Measurements from ENCODE around the gene NBEA. TPM values are rescaled to one million over a fixed set of nuclear protein-coding genes. Genes with fewer than 3 reads are reported as not detected.

The NBEA gene
- total RNA-seq, 2 experiments from 2014 or later, result 3.5 to 3.8 TPM

- no peaks in the 10 kb centered on the region for H3K9me3 ChIP-seq (ENCODE audit: control insufficient read depth in 1 of 2, insufficient read depth in 1 of 2, low read length in 2 of 2)
- ChIA-PET POLR2A (no interaction called here), CTCF (no interaction called here)
- DNase-seq (no peak), ATAC-seq (ENCODE audit: poor library complexity) (no peak)
- H3K27me3 ChIP-seq (ENCODE audit: control insufficient read depth in 1 of 2, insufficient read depth in 2 of 2, low read length in 2 of 2), result no peaks in the 10 kb centered on the region
- Mint-ChIP-seq H3K36me3 (ENCODE audit: low read depth) (peaks cover 5% of the 10 kb centered on the region), H3K27ac (no peak overlapping the region), H3K4me3 (no peak overlapping the region), H3K27me3 (no peaks in the 10 kb centered on the region), H3K4me1 (ENCODE audit: low read depth) (no peaks in the 10 kb centered on the region), H3K9me3 (no peaks in the 10 kb centered on the region)
- intact Hi-C loops (cut with DNase I, micrococcal nuclease), result no loop called here
- no peak overlapping the region for H3K4me3 ChIP-seq (ENCODE audit: low read length)
- no peaks in the 10 kb centered on the region for H3K36me3 ChIP-seq (ENCODE audit: insufficient read depth, low read length)
- no peak for TF ChIP-seq CTCF (IDR thresholded peaks at IDR 0.05)
- H3K27ac ChIP-seq (ENCODE audit: low read depth in 1 of 2, low read length in 2 of 2), result no peak overlapping the region
- H3K4me1 ChIP-seq (ENCODE audit: insufficient read depth, low read length), result no peaks in the 10 kb centered on the region
These were observed 407.7 kb downstream of the NBEA start for GRCh38 chr13:35349673-35350278.

- H3K27ac Mint-ChIP-seq, result no peak overlapping the region
- Histone ChIP-seq H3K9me3 (ENCODE audit: control insufficient read depth in 1 of 2, insufficient read depth in 1 of 2, low read length in 2 of 2) (peaks cover 0 to 4% of the 10 kb centered on the region in 2 experiments), H3K27ac (ENCODE audit: low read depth in 1 of 2, low read length in 2 of 2) (no peak overlapping the region), H3K4me3 (ENCODE audit: low read length) (no peak overlapping the region), H3K4me1 (ENCODE audit: insufficient read depth, low read length) (no peaks in the 10 kb centered on the region), H3K36me3 (ENCODE audit: insufficient read depth, low read length) (no peaks in the 10 kb centered on the region), H3K27me3 (ENCODE audit: control insufficient read depth in 1 of 2, insufficient read depth in 2 of 2, low read length in 2 of 2) (no peaks in the 10 kb centered on the region)
- POLR2A ChIA-PET, result no interaction called here
- H3K9me3 Mint-ChIP-seq, result no peaks in the 10 kb centered on the region
- intact Hi-C loops (cut with DNase I, micrococcal nuclease), result no loop called here
- H3K27me3 Mint-ChIP-seq, result no peaks in the 10 kb centered on the region
- peaks cover 8% of the 10 kb centered on the region for H3K36me3 Mint-ChIP-seq (ENCODE audit: low read depth)
- DNase-seq, result no peak
- CTCF ChIA-PET, result interaction anchor here (0.6 kb wide), 1 partner anchor 488 kb away, joined by 3 read pairs; no protein-coding TSS in a partner anchor
- no peak overlapping the region for H3K4me3 Mint-ChIP-seq
- no peak for TF ChIP-seq CTCF (IDR thresholded peaks at IDR 0.05)
- ATAC-seq (ENCODE audit: poor library complexity), result no peak
- H3K4me1 Mint-ChIP-seq (ENCODE audit: low read depth), result no peaks in the 10 kb centered on the region
These were observed 412.2 kb downstream of the NBEA start for GRCh38 chr13:35354285-35354684.

- CTCF ChIA-PET, result no interaction called here
- intact Hi-C loops (cut with DNase I, micrococcal nuclease), result no loop called here
These were observed 412.8 kb downstream of the NBEA start for GRCh38 chr13:35354882-35355281.

More at GRCh38 chr13:35354882-35355281, 412.8 kb downstream of the NBEA start:
- no peak for ATAC-seq (ENCODE audit: poor library complexity)
- no peaks in the 10 kb centered on the region for H3K9me3 Mint-ChIP-seq
- DNase-seq, result no peak
- H3K27me3 ChIP-seq (ENCODE audit: control insufficient read depth in 1 of 2, insufficient read depth in 2 of 2, low read length in 2 of 2), result no peaks in the 10 kb centered on the region
- H3K27ac Mint-ChIP-seq, result no peak overlapping the region
- POLR2A ChIA-PET, result no interaction called here
- H3K9me3 ChIP-seq (ENCODE audit: control insufficient read depth in 1 of 2, insufficient read depth in 1 of 2, low read length in 2 of 2), result peaks cover 0 to 4% of the 10 kb centered on the region in 2 experiments
- no peaks in the 10 kb centered on the region for H3K27me3 Mint-ChIP-seq
- H3K27ac ChIP-seq (ENCODE audit: low read depth in 1 of 2, low read length in 2 of 2), result no peak overlapping the region
- no peaks in the 10 kb centered on the region for H3K4me1 ChIP-seq (ENCODE audit: insufficient read depth, low read length)
- H3K36me3 Mint-ChIP-seq (ENCODE audit: low read depth), result peaks cover 8% of the 10 kb centered on the region
- H3K36me3 ChIP-seq (ENCODE audit: insufficient read depth, low read length), result no peaks in the 10 kb centered on the region
- H3K4me3 Mint-ChIP-seq, result no peak overlapping the region
- no peak overlapping the region for H3K4me3 ChIP-seq (ENCODE audit: low read length)
- no peak for TF ChIP-seq CTCF (IDR thresholded peaks at IDR 0.05)
- H3K4me1 Mint-ChIP-seq (ENCODE audit: low read depth), result no peaks in the 10 kb centered on the region

Measured in CD4-positive, alpha-beta T cell (primary cell).